Measurements from ENCODE around the gene GLRX. TPM values are rescaled to one million over a fixed set of nuclear protein-coding genes. Genes with fewer than 3 reads are reported as not detected.

GLRX gene
- polyA plus RNA-seq, 1 of the 3 experiments (the other 2 are of a cell fraction) = 40.0 TPM

DNA sequence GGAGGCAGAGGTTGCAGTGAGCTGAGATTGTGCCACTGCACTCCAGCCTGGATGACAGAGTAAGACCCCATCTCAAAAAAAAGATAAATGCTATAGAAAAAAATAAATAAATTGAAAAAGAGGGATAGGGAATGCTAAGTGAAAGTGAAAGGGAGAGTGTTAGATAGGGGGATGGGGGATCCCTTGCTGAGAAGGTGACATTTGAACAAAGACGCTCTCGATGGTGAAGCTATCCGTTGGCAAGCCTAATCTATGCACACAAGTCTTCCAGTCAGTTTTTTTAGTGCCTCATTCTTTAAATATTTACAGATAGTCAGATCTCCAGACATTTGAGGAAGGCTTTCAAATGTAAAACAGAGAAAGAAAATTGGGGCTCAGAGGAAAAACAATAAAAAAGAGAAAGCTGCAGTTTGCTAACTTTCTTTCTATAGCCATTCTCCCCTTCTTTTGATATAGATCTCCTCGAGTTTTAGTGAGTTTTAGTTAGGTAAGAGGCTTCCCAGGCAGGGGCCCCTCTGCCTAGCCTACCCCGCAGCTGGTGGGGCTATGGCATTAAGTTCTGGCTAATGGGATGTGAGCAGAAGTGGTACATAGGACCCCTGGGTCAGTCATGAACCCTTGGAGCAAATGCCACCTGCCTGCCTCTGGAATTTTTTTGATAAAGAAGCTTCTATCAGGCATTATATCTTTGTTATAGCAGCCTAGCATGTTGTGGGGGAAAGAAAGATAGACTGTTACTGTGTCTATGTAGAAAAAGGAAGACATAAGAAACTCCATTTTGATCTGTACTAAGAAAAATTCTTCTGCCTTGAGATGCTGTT lies 12.0 kb downstream of the GLRX start:
- no peak overlapping the region for H3K4me3 ChIP-seq (ENCODE audit: low read depth in 2 of 2, low read length in 1 of 2)
- no peak overlapping the region for H3K9ac ChIP-seq
- peaks cover 0 to 5% of the 10 kb centered on the region in 2 experiments for H3K36me3 ChIP-seq (replicated peaks in 1 of 2; ENCODE audit: control insufficient read depth in 1 of 2, insufficient read depth in 2 of 2, low read length in 1 of 2)
- H3K27ac ChIP-seq (ENCODE audit: low read depth in 2 of 2, low read length in 1 of 2) = no peak overlapping the region
- 82% methylated on average over 5 of the region's 5 CpGs for whole genome bisulfite sequencing (ENCODE audit: low lambda C conversion rate)
- H3K27me3 ChIP-seq (ENCODE audit: insufficient read depth) = no peaks in the 10 kb centered on the region
- POLR2A ChIA-PET = no interaction called here
- no peak overlapping the region for H3K4me2 ChIP-seq
- H3K9me3 ChIP-seq = no peaks in the 10 kb centered on the region
- no peak overlapping the region for H2AFZ ChIP-seq (ENCODE audit: low read depth)
- no peak for TF ChIP-seq TCF12 (IDR thresholded peaks at IDR 0.05)
- H3K4me1 ChIP-seq (ENCODE audit: control insufficient read depth in 1 of 2, insufficient read depth in 2 of 2, low read depth in 1 of 2, low read length in 1 of 2) = peaks cover 8 to 18% of the 10 kb centered on the region in 2 experiments; a peak in 3 of 4 replicates
- CTCF ChIA-PET = interaction anchor here (1.0 to 2.8 kb wide), 3 partner anchors 26 to 146 kb away, joined by 3 to 17 read pairs (median 4); no protein-coding TSS in a partner anchor
- no peaks in the 10 kb centered on the region for H3K79me2 ChIP-seq (ENCODE audit: insufficient read depth)
- no peak for DNase-seq
- no peaks in the 10 kb centered on the region for H4K20me1 ChIP-seq (ENCODE audit: insufficient read depth)
- H3K9me2 ChIP-seq = no peaks in the 10 kb centered on the region
- no peaks in the 10 kb centered on the region for H3F3A ChIP-seq (replicated peaks; ENCODE audit: insufficient read depth)

DNA sequence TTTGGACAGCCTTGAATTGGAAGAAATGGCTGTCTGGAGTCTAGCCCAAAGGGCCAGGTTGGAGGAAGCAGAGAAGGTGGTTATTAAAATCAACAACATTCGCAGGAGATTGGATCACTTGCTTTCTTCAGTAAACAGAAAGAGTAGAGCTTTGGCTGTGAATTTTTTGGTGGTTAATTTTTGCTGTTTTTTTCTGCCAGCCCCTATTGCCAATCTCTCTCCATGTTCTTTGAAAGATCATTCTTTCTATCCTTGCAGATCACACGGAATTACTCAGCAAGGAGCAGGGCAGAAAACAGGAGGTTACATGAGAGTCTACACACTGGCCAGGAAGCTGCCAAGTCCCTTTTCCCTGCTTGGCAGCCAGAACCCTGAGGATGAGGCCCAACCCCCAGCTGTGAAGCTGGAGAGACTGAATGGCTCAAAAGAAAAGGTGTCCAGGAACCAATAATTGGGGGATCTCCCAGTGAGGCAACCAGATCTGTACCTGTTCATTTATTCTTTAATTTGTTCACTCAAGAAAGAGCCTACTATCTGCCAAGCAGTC lies 13.0 kb downstream of the GLRX start:
- POLR2A ChIA-PET = no interaction called here
- Histone ChIP-seq H3K27me3 (ENCODE audit: insufficient read depth) (no peaks in the 10 kb centered on the region), H3K9me3 (no peaks in the 10 kb centered on the region), H3F3A (replicated peaks; ENCODE audit: insufficient read depth) (no peaks in the 10 kb centered on the region), H4K20me1 (ENCODE audit: insufficient read depth) (no peaks in the 10 kb centered on the region), H3K9me2 (no peaks in the 10 kb centered on the region), H3K27ac (ENCODE audit: low read depth in 2 of 2, low read length in 1 of 2) (no peak overlapping the region), H3K4me2 (no peak overlapping the region), H3K79me2 (ENCODE audit: insufficient read depth) (no peaks in the 10 kb centered on the region), H3K4me1 (ENCODE audit: control insufficient read depth in 1 of 2, insufficient read depth in 2 of 2, low read depth in 1 of 2, low read length in 1 of 2) (peaks cover 8 to 18% of the 10 kb centered on the region in 2 experiments; a peak in 3 of 4 replicates), H3K4me3 (ENCODE audit: low read depth in 2 of 2, low read length in 1 of 2) (no peak overlapping the region), H3K9ac (no peak overlapping the region), H2AFZ (ENCODE audit: low read depth) (no peak overlapping the region), H3K36me3 (replicated peaks in 1 of 2; ENCODE audit: control insufficient read depth in 1 of 2, insufficient read depth in 2 of 2, low read length in 1 of 2) (peaks cover 0 to 2% of the 10 kb centered on the region in 2 experiments)
- TF ChIP-seq RFX5 (IDR thresholded peaks at IDR 0.05; ENCODE audit: low read length) (no peak), RCOR1 (IDR thresholded peaks at IDR 0.05; ENCODE audit: low read length) (no peak), TAF1 (IDR thresholded peaks at IDR 0.05; ENCODE audit: borderline replicate concordance, low read depth, low read length) (no peak), GABPA (IDR thresholded peaks at IDR 0.05; ENCODE audit: low read depth) (no peak), MXI1 (IDR thresholded peaks at IDR 0.05; ENCODE audit: low read depth, low read length) (no peak), POLR2AphosphoS5 (IDR thresholded peaks at IDR 0.05; ENCODE audit: low read depth, low read length) (no peak)
- TF ChIP-seq, protein P1, sequence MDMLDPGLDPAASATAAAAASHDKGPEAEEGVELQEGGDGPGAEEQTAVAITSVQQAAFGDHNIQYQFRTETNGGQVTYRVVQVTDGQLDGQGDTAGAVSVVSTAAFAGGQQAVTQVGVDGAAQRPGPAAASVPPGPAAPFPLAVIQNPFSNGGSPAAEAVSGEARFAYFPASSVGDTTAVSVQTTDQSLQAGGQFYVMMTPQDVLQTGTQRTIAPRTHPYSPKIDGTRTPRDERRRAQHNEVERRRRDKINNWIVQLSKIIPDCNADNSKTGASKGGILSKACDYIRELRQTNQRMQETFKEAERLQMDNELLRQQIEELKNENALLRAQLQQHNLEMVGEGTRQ (IDR thresholded peaks at IDR 0.05; ENCODE audit: borderline replicate concordance, low read depth, low read length) = no peak
- CTCF ChIA-PET = interaction anchor here (1.0 to 2.8 kb wide), 3 partner anchors 22 to 145 kb away, joined by 3 to 17 read pairs (median 4); no protein-coding TSS in a partner anchor
- no peak for DNase-seq
- 76% methylated on average over 2 of the region's 2 CpGs for WGBS (ENCODE audit: low lambda C conversion rate)

All from SK-N-SH (cell line).